Raji (cell line): ENCODE results near the gene NOL9.

Experiments
- POLR2A ChIP-seq: IDR thresholded peaks from 2 replicates; pipeline ENCODE4 v1.6.1; 2011; ENCODE audit warnings: low read depth, low read length, control low read depth; ENCODE audit not compliant: insufficient read depth

Gene NOL9

DNA sequence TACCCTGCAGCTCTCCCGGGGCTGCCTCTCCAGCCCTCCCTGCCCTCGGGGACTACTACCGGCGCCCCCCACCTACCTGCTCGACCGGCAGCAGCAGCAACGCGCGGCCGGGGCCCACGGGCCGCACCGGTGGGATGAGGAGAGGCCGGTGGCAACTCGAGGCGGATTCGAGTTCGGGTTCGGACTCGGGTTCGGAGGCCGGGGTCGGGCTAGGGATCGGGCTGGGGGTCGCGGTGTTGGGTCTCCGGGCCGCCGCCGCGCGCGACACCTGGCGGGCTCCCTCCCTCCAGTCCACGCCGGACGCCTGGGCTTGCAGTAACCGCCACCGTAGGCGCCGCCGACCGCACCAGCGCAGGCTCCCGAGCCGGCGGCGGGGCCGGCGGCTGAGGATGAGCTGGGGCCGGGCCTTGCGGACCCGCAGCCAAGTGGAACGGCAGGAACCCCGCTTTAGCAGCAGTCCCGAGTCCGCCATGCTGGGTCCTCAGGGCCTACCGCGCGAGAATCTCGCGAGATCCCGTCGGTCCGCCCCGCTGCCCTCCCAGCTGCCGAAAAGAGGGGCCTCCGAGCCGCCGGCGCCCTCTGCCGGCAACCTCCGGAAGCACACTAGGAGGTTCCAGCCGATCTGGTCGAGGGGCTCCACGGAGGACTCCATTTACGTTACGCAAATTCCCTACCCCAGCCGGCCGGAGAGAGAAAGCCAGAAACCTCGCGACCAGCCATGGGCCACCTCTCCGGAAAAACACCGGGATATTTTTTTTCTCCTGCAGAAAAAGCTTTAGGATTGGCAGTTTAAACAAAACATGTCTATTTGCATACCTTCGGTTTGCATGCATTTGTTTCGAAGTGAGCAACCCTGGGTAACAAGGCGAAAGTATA is at the start of gene NOL9:
NOL9 (minus strand) TSS at position 483 of the 876 bp plus-strand sequence; CDS start at position 472, 11 bp downstream.
- TF ChIP-seq POLR2A: peak; percentile 94

DNA sequence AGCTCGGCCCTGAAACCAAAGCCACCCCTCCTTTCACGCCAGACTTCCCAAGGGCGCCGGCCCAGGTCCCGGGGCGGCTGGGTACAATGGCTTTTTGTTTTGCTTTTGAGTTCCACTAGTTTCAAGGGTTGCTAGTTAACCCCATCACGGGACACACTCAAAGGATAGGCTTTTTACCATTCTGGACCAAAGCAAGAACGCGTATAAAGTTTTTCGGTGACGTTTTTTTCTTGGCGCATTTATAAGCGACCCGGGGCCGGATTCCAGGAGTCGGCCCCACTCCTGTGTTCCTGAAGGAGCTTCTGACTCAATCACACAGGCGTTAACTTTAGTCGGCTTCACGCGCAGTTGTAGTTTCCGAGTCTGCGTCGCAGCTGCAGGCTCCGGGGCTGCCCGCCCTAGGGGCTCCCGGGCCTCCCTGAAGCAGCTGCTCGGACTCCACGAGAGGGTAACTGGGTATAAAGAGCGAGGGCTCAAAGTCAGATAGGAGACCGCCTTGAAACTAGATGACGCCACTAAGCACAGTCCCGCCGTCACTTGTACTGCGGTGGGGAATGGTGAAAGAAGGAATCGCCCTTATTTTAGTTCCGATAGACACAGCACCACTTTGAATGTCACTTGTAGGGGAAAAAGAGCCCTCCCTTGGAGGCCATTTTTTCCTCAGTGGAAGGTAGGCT is 49.1 kb upstream of the NOL9 start:
- TF ChIP-seq POLR2A: no peak

DNA sequence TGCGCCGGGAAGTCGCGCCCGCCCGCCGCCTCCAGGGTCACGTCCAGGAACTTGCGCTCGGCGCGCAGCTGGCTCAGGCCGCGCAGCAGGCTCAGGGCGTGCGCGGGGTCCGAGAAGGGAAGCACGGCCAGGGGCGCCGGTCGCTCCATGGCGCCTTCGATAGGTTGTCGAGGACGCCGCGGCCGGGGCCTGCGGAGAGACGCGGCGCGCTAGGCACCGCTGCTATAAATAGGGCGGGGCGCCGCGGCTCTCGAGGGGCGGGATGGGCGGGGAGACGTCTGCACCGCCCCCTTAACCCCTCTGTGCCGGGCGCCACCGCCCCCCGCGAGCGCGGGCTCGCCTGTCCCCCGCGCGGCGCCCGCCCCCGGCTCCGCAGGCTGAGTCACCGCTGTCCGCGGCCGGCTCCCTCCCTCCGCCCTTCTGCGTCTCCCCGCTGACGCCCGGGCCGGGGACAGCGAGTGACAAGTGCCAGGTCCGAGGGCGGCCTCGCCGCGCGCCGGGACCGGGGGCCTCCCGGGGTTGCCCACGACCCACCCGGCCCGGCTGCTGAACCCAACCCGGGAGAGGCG is 48.4 kb upstream of the NOL9 start, which contains the start of gene KLHL21:
KLHL21 (minus strand) TSS at position 201 of the 569 bp plus-strand sequence; CDS start at position 149, 52 bp downstream.
- TF ChIP-seq POLR2A: peak; percentile 94

DNA sequence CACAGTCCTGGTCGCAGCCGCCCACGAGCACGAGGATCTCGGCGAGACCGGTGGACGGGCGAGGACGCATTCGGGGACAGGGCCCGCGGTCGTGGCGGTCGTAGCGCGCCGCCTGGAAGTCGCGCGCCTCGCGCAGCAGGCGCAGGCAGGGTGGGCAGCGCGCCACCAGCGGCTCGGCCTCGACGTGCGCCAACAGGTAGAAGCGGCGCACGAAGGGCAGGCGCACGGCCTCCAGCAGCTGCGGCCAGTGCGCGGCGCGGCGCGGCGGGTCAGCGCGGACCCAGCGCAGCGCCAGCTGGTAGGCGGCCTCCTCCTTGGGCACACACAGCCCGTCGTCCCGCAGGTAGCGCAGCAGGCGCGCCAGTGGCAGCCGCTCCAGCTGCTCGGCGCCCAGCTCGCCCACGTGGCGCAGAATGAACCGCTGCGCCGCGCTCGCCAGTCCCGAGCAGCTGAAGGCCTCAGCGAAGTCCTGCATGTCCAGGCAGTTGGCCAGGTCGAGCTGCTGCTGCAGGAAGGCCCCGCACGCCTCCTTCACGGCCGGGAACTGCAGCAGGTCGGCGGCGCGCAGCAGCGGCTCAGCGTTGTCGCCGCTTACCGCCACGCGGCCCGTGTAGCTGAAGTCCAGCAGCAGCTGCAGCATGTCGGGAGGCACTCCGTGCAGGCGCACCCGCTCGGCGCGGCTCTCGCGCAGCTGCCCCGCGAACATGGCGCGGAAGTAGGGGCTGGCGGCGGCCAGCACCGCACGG is 47.8 kb upstream of the NOL9 start:
- TF ChIP-seq POLR2A: no peak

DNA sequence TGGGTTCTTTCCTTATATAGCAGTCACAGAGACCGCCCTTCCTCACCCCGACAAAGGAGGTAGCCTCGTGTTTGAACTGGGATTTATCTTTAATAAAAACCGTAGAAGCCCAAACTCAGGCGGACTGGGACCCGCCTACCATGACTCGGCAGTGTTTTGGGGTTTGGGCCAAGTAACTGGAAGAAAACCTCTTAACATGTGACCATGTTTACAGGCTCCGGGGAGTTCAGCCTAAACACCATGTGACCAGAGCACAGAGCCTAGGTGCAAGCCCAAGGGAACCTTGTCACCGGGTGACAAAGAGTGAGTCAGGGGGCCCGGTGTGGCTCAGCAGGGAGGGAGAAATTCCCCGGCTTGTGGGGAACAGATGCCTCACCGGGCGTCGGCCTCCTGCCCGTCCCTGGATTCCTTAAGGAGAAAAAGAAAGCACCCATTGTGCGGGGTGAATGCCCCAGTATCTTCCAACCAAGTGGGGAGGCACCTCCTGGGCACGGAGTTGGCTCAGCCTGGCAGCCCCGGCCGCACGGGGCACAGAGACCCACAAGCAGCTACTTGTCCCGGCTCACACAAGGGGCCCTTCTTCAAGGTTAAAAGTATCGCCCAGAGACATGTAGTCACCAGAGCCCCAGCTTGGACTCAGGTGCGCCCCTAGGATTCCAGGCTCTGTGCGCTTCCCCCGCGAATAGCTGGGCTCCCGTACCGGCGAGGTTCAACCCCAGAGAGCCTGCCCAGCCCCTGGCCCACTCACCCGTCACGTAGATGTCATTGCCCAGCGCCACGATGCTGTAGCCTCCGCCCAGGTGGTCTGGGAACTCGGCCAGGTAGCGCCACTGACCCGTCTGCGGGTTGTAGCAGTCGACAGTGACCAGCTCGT is 47.0 kb upstream of the NOL9 start:
- no peak for TF ChIP-seq POLR2A

DNA sequence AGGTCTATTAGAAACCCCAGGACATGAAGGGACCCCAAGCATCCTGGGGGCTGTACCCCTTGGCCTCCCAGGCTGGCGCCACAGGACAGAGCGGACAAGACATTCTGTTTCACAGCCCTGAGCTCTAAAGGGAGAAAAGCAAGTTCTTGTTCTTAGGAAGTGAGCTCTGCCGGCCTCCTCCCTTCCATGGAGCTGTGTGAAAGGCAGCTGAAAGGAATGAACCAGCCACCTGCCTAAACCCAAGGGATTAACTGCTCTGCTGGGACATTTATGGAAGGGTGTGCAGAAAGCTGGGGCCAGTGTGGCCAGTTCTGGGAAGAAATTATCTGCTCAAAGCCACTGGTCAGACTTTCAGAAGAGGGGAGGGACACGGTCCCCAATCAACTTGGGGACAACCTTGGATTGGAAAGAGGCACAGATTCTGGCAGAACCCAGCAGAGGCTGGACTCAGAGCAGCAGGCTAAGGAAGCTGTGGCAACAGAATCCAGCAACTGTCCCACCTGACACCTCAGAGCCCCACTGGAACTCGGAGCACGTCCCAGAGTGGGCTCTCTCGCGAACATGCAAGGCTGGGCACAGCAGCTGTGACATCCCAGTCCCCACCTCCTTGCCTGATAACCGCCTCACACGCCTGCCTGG is 46.2 kb upstream of the NOL9 start:
- TF ChIP-seq POLR2A: no peak

DNA sequence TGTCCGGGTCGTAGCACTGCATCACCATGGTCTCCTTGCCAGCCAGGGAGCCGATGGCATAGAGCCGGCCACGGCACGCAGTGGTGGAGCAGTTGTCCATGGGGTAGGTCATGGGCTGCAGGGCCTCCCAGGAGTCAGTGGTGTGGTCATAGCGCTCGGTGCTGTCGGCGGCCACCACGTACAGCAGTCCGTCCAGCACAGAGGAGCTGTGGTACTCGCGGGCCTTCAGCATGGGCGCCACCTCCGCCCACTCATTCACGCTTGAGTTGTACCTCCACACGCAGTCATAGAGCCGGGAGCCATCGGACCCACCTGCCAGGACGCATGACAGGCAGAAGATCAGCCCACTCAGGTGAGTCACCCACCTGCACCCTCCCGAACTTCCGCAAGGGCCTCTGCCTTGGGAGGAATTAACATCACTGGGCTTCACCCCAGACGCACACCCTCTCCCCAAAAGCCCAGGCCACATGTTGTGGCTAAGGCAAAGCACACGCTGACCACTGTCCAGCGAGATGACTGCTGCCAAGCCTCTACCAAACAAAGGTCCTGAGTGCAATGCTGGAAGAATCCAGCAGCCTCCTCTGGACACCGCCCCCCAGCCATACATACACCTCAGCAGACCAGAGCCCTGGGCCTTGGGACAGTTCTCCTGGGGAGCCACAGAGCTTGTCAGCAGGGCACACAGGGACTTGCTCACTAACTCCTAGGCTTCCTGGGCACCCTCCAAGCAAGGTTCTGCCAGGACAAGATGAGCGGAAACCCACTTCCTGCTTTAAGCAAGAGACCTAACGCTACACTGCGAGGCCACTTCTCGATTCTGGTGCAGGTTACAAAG is 45.0 kb upstream of the NOL9 start:
- TF ChIP-seq POLR2A: no peak

DNA sequence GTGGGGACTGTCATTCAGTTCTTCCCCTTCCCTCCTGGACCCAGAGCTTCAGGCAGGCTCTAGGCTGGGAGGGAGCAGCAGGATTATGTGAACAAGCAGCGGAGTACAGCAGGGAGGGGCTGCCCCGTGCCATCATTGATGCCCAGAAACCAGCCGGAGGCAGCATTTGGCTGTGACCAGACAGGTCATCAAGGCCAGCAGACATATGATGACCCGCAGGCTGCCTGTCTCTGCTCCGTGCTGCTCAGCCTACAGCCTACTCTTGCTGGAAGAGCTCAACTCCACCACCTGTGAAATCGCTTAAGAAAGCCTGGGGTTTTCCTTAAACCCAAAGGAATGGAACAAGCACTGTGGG is 43.4 kb upstream of the NOL9 start:
- no peak for TF ChIP-seq POLR2A

DNA sequence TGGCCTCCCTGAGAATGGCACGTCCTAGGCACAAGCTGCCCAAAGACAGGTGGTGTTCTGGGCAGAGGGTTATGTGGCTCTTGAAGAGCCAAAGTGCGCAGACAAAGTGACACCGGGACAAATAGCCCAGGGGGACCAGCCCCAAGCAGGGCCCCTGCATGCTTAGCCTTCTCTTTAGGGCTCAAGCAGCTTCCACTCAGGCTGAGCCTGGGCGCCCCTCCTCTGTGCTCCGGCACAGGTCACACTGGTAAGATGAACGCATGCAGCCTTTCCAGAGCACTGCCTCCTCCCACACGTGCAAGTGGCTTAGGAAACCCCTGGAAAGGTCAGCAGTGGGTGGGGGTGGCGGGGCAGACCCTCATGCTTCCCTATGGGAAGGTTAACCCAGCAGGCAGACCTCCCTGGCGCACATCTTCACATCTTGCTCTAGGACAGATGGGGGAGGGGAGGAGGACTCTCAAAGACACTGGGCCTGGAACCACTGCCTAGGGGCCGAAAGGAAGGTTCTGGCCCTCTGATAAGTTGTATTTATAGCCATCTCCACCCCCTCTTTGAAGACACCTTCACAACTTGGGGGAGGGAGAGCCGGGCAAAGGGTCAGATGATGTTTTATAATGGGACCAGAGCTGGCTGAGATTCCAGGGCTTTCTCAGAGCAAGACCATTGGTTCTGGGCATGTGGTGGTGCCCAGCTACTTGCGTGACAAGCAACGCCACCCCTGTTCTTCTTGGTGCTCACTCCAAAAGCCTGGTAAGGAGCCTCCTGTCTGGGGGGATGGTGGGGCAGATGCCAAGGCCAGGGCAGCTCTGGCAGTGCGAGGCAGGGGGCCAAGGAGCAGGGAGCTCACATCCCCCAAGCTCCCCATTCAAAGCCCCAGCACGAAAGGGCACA is 42.8 kb upstream of the NOL9 start:
- no peak for TF ChIP-seq POLR2A

DNA sequence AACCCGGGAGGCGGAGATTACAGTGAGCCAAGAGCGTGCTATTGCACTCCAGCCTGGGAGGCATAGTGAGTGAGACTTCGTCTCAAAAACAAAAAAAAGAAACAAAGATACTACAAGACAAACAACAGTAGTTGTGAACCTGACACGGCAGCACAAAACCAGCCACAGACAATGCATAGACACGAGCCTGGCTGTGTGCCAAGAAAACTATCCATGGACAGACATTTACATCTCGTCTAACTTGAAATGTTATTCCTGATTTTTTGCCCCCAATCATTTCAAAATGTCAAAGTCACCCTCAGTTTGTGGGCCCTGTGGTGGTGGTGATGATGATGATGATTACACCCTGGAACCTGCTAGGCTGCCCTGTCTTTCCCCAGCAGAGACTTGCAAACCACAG is 42.0 kb upstream of the NOL9 start:
- no peak for TF ChIP-seq POLR2A

DNA sequence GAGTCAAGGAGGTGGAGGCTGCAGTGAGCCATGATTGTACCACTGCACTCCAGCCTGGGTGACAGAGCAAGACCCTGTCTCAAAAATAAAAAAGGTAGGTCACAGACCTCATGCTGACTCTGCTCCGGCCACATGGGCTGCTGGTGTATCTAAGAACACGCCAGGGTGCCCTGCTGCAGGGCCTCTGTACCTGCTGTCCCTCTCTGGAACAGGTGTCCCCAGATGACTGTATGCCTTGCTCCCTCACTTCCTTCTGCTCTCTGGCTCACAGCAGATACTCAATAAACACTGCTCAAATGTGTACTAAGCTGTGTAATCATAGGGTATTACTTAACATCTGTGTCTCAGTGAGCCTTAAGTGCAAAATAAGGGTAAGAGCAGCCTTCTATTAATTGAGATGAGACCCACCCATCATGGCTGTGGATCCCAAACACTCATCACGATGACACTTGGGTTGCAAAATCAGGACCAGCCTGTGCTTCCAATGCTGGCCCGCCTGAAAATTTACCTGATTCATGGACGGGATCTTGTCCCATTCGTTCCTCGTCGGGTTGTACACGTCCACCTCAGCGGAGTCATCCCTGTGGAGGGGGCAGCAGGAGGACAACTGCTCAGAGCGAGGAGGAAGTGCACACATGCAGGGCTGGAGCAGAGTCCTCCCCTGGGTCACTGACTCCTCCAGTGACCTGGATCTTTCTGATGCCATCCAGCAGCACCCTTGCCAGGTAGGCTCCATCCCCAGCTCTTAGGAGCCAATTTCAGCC is 40.8 kb upstream of the NOL9 start:
- TF ChIP-seq POLR2A: no peak
